Liver (tissue), 9 donors: ENCODE data around the gene LGALS7. TPM values are rescaled to one million over a fixed set of nuclear protein-coding genes. Genes with fewer than 3 reads are reported as not detected.
"Not testable (repeated sequence)": the region's sequence is repeated elsewhere in the genome, so short reads cannot be mapped to it uniquely, and the experiment has no call there.

Experiments used
- DNase-seq: peaks from one replicate; pipeline ENCODE4 v3.0.0-alpha.2; 2017; ENCODE audit warnings: low spot score
- H3K27ac ChIP-seq, 2 donors: one replicate each; pipeline ENCODE4 v1.7.0; 2013; ENCODE audit warnings: inconsistent platforms in 2 of 2, low read length in 2 of 2, control low read depth in 1 of 2, low read depth in 1 of 2, mild to moderate bottlenecking in 1 of 2
- H3K27me3 ChIP-seq, 4 donors: one replicate each; pipeline versions ENCODE4 v1.6.1 to v1.7.0; 2013; ENCODE audit warnings: low read length in 3 of 4, inconsistent platforms in 1 of 4, mild to moderate bottlenecking in 1 of 4, moderate library complexity in 1 of 4; ENCODE audit not compliant: control insufficient read depth in 4 of 4, insufficient read depth in 4 of 4
- H3K36me3 ChIP-seq, 4 donors: one replicate each; pipeline versions ENCODE4 v1.6.1 to v1.7.0; 2013; ENCODE audit warnings: low read length in 3 of 4, mild to moderate bottlenecking in 3 of 4, low read depth in 1 of 4, moderate library complexity in 1 of 4; ENCODE audit not compliant: control insufficient read depth in 4 of 4, insufficient read depth in 3 of 4
- H3K4me1 ChIP-seq, 4 donors: one replicate each; pipeline versions ENCODE4 v1.6.1 to v1.7.0; 2013; ENCODE audit warnings: low read length in 3 of 4, mild to moderate bottlenecking in 3 of 4, moderate library complexity in 1 of 4; ENCODE audit not compliant: control insufficient read depth in 4 of 4, insufficient read depth in 4 of 4
- H3K4me3 ChIP-seq, 3 donors: one replicate each; pipeline versions ENCODE4 v1.6.1 to v1.7.0; 2013; ENCODE audit warnings: low read length in 3 of 3, control low read depth in 1 of 3, low read depth in 1 of 3, mild to moderate bottlenecking in 1 of 3
- H3K9ac ChIP-seq, 2 donors: one replicate each; pipeline ENCODE4 v1.7.0; 2013; ENCODE audit warnings: low read length in 2 of 2, mild to moderate bottlenecking in 2 of 2, moderate library complexity in 2 of 2, control low read depth in 1 of 2, low read depth in 1 of 2
- H3K9me3 ChIP-seq, 4 donors: one replicate each; pipeline versions ENCODE4 v1.6.1 to v1.7.0; 2013; ENCODE audit warnings: low read length in 3 of 4; ENCODE audit not compliant: control insufficient read depth in 4 of 4
- GABPA ChIP-seq, 2 donors: IDR thresholded peaks in 1 of 2; conservative IDR thresholded peaks in 1 of 2; 2 replicates each; pipeline ENCODE4 v1.6.1; 2016; ENCODE audit warnings: antibody characterized with exemption in 2 of 2, mild to moderate bottlenecking in 1 of 2, moderate library complexity in 1 of 2
- HNF4A ChIP-seq, 2 donors: conservative IDR thresholded peaks; 2 replicates each; pipeline ENCODE4 v1.6.1; 2016; ENCODE audit warnings: antibody characterized with exemption in 2 of 2, mild to moderate bottlenecking in 2 of 2
- RAD21 ChIP-seq, 2 donors: IDR thresholded peaks; 2 replicates each; pipeline ENCODE4 v1.6.1; 2016; ENCODE audit warnings: antibody characterized with exemption in 2 of 2, mild to moderate bottlenecking in 2 of 2
- TAF1 ChIP-seq: conservative IDR thresholded peaks from 2 replicates; pipeline ENCODE4 v1.6.1; 2016; ENCODE audit warnings: antibody characterized with exemption, mild to moderate bottlenecking
- WGBS: extraction: QIAGEN DNeasy Blood & Tissue Kit; methylation state at CpG from one replicate; pipeline ENCODE4 v1.1.7; 2013; 5-methylcytosine and 5-hydroxymethylcytosine counted together
- polyA plus RNA-seq, 2 donors: library from polyadenylated mRNA; stranded (reverse) in 1 of 2; unstranded in 1 of 2; fragments of 200-250 nt in 1 of 2; fragments of >200 nt in 1 of 2; fragmentation: Nextera tagmentation in 1 of 2; extraction: Ambion mirVana in 1 of 2; gene quantifications; one replicate each; pipeline versions ENCODE4 v1.2.1 to v1.2.3, GENCODE V29; 2013 to 2015
- total RNA-seq, 2 donors: library from RNA; depleted of rRNA; stranded (reverse); fragments of >200 nt; gene quantifications; one replicate each; pipeline ENCODE4 v1.2.3, GENCODE V29; 2014
- TF ChIP-seq, protein P1 (sequence below): IDR thresholded peaks from 2 replicates; pipeline ENCODE4 v1.6.1; 2016; ENCODE audit warnings: antibody characterized with exemption
- TF ChIP-seq, protein P2 (sequence below): fragments of 150-350 bp; IDR thresholded peaks from 2 replicates; pipeline ENCODE4 v1.5.1; 2017; ENCODE audit warnings: improper control_type of control experiment, low read depth, low read length; ENCODE audit not compliant: missing input control
- TF ChIP-seq, protein P3 (sequence below): IDR thresholded peaks from 2 replicates; pipeline ENCODE4 v1.6.1; 2016; ENCODE audit warnings: antibody characterized with exemption
- donor health status: healthy.
- donor health status: healthy.
- donor health status: healthy.
- donor health status: healthy.
- donor health status: healthy.

The LGALS7 gene
- total and polyA plus RNA-seq, 4 donors: not detected

DNA sequence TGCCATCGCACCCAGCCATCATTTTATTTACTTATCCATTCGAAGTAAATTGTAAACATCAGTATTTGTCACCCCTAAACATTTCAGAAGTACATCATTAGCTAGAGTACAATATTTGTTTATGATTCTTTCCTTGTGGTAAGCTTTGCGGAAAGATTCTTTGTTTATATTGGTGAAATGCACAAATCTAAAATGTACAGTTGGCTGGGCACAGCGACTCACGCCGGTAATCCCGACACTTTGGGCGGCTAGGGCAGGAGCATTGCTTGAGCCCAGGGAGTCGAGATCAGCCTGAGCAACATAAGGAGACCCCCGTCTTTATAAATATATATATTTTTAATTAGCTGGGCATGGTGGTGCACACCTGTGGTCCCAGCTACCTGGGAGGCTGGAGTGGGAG, 25.8 kb upstream of the LGALS7 start:
- TF ChIP-seq GABPA (IDR thresholded peaks at IDR 0.05 in 1 of 2, conservative IDR thresholded peaks at IDR 0.05 in 1 of 2): no peak
- no peak for DNase-seq
- H3K27ac ChIP-seq: no peak overlapping the region
- no peaks in the 10 kb centered on the region for H3K27me3 ChIP-seq
- no peak overlapping the region for H3K9ac ChIP-seq
- H3K4me1 ChIP-seq: no peaks in the 10 kb centered on the region
- 91% methylated on average over 10 of the region's 10 CpGs for WGBS
- no peak overlapping the region for H3K4me3 ChIP-seq
- no peaks in the 10 kb centered on the region for H3K9me3 ChIP-seq
- peaks cover 3 to 15% (median 10%) of the 10 kb centered on the region in 4 donors for H3K36me3 ChIP-seq

DNA sequence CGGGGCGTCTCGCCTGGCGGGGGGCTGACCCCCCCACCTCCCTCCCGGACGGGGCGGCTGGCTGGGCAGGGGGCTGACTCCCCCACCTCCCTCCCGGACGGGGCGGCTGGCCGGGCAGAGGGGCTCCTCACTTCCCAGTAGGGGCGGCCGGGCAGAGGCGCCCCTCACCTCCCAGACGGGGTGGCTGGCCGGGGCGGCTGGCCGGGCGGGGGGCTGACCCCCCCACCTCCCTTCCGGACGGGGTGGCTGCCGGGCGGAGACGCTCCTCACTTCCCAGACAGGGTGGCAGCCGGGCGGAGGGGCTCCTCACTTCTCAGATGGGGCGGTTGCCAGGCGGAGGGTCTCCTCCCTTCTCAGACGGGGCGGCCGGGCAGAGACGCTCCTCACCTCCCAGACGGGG, 24.5 kb upstream of the LGALS7 start:
- H3K36me3 ChIP-seq: peaks cover 3 to 15% (median 9%) of the 10 kb centered on the region in 4 donors
- H3K4me1 ChIP-seq, H3K27ac ChIP-seq, DNase-seq, H3K4me3 ChIP-seq, H3K9me3 ChIP-seq, H3K27me3 ChIP-seq, H3K9ac ChIP-seq: not testable (repeated sequence)
- WGBS: 94% methylated on average over 21 of the region's 33 CpGs

DNA sequence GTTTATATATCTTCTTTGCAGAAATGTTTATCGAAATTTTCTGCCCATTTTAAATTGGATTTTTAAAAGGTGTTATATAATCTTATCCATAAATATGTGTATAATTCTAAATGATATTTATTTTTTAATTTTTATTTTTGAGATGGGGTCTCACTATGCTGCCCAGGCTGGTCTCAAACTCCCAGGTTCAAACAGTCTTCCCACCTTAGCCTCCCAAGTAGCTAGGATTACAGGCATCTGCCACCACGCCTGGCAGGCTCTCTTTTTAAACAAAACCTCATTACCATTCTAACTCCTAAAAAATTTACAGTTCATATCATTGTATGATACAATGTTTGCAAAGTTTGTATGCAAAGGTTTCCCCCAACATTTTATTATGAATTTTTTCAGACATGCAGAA, 22.8 kb upstream of the LGALS7 start:
- Histone ChIP-seq H3K27ac (no peak overlapping the region), H3K9me3 (no peaks in the 10 kb centered on the region), H3K36me3 (peaks cover 0 to 5% (median under 1%) of the 10 kb centered on the region in 4 donors), H3K4me3 (no peak overlapping the region), H3K4me1 (peaks cover 0 to 6% (median 2%) of the 10 kb centered on the region in 4 donors), H3K27me3 (no peaks in the 10 kb centered on the region), H3K9ac (no peak overlapping the region)
- DNase-seq: no peak
- no peak for TF ChIP-seq HNF4A (conservative IDR thresholded peaks at IDR 0.05)
- TF ChIP-seq, protein P1, sequence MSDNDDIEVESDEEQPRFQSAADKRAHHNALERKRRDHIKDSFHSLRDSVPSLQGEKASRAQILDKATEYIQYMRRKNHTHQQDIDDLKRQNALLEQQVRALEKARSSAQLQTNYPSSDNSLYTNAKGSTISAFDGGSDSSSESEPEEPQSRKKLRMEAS: no peak
- no peak for TF ChIP-seq TAF1
- TF ChIP-seq RAD21 (IDR thresholded peaks at IDR 0.05): no peak
- TF ChIP-seq, protein P2, sequence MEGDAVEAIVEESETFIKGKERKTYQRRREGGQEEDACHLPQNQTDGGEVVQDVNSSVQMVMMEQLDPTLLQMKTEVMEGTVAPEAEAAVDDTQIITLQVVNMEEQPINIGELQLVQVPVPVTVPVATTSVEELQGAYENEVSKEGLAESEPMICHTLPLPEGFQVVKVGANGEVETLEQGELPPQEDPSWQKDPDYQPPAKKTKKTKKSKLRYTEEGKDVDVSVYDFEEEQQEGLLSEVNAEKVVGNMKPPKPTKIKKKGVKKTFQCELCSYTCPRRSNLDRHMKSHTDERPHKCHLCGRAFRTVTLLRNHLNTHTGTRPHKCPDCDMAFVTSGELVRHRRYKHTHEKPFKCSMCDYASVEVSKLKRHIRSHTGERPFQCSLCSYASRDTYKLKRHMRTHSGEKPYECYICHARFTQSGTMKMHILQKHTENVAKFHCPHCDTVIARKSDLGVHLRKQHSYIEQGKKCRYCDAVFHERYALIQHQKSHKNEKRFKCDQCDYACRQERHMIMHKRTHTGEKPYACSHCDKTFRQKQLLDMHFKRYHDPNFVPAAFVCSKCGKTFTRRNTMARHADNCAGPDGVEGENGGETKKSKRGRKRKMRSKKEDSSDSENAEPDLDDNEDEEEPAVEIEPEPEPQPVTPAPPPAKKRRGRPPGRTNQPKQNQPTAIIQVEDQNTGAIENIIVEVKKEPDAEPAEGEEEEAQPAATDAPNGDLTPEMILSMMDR: no peak
- WGBS: 79% methylated on average over 2 of the region's 2 CpGs

DNA sequence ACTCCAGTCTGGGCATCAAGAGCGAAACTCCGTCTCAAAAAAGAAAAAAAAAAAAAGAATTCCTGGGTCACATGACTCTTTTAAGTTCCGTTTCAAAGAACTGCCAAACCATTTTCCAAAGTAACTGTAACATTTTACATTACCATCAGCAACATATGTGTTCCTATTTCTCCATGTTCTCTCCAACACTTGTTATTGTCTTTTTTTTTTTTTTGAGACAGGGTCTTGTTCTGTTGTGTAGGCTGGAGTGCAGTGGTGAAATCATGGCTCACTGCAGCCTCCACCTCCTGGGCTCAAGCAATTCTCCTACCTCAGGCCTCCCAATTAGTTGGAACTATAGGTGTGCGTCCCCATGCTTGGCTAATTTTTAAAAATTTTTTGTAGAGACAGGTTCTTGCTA, 22.2 kb upstream of the LGALS7 start:
- Histone ChIP-seq H3K4me1 (peaks cover 0 to 6% (median 2%) of the 10 kb centered on the region in 4 donors), H3K27ac (no peak overlapping the region), H3K4me3 (no peak overlapping the region), H3K27me3 (no peaks in the 10 kb centered on the region), H3K36me3 (no peaks in the 10 kb centered on the region), H3K9ac (no peak overlapping the region), H3K9me3 (no peaks in the 10 kb centered on the region)
- TF ChIP-seq, protein P3, sequence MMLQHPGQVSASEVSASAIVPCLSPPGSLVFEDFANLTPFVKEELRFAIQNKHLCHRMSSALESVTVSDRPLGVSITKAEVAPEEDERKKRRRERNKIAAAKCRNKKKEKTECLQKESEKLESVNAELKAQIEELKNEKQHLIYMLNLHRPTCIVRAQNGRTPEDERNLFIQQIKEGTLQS: no peak
- TF ChIP-seq, protein P1: no peak
- DNase-seq: no peak
- 92% methylated on average over 4 of the region's 4 CpGs for WGBS
